ENCODE data around the gene EHBP1.

The EHBP1 gene

GRCh38 chr2:62795341-62795740 lies 89.8 kb downstream of the EHBP1 start:
- TF ChIP-seq EZH2phosphoT487 (IDR thresholded peaks at IDR 0.05; ENCODE audit: borderline replicate concordance, low read length), result no peak
- TF ChIP-seq, protein P1, sequence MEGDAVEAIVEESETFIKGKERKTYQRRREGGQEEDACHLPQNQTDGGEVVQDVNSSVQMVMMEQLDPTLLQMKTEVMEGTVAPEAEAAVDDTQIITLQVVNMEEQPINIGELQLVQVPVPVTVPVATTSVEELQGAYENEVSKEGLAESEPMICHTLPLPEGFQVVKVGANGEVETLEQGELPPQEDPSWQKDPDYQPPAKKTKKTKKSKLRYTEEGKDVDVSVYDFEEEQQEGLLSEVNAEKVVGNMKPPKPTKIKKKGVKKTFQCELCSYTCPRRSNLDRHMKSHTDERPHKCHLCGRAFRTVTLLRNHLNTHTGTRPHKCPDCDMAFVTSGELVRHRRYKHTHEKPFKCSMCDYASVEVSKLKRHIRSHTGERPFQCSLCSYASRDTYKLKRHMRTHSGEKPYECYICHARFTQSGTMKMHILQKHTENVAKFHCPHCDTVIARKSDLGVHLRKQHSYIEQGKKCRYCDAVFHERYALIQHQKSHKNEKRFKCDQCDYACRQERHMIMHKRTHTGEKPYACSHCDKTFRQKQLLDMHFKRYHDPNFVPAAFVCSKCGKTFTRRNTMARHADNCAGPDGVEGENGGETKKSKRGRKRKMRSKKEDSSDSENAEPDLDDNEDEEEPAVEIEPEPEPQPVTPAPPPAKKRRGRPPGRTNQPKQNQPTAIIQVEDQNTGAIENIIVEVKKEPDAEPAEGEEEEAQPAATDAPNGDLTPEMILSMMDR (IDR thresholded peaks at IDR 0.05; ENCODE audit: low read depth, low read length, poor library complexity, severe bottlenecking), result no peak
- H3K4me3 ChIP-seq (ENCODE audit: low read length), result no peak overlapping the region
- no peaks in the 10 kb centered on the region; the same call in 1 of the 2 replicates for H4K20me1 ChIP-seq (ENCODE audit: control insufficient read depth, insufficient read depth, low read depth, low read length)
- H3K27ac ChIP-seq (ENCODE audit: low read depth, low read length), result no peak overlapping the region
- no peaks in the 10 kb centered on the region for H3K9me3 ChIP-seq (ENCODE audit: control insufficient read depth, insufficient read depth, low read length)
- H3K9me2 ChIP-seq (replicated peaks; ENCODE audit: control insufficient read depth, low read length), result no peaks in the 10 kb centered on the region
- no peaks in the 10 kb centered on the region for H3K79me2 ChIP-seq (ENCODE audit: control insufficient read depth, low read length)
- no peaks in the 10 kb centered on the region for H3K27me3 ChIP-seq (ENCODE audit: control insufficient read depth, low read length)
- H3K4me1 ChIP-seq (ENCODE audit: control insufficient read depth, low read length), result no peaks in the 10 kb centered on the region
- no peaks in the 10 kb centered on the region for H3F3A ChIP-seq (ENCODE audit: control insufficient read depth, insufficient read depth)
- H3K4me2 ChIP-seq (ENCODE audit: low read length), result no peak overlapping the region
- H3K36me3 ChIP-seq (ENCODE audit: control insufficient read depth, low read length), result no peaks in the 10 kb centered on the region

DNA sequence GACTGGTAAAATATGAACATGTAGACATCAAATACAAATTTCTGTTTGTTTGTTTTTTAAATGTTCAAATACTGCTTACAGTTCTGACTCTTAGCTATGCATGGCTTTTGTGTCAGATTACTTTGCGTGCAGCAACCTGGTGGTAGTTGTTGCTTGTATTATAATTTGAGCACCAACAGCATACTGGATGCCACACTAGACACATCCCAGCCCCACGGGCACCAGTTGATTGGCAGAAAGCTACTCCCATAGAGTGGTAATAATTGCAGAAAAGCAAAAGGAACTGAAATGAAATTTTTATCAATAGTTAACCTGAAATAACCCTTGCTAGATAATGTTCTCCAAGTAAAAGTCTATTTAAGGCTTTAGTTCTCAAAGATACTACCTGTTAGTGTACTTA lies 91.6 kb downstream of the EHBP1 start:
- H3K36me3 ChIP-seq (ENCODE audit: control insufficient read depth, low read length), result no peaks in the 10 kb centered on the region
- no peaks in the 10 kb centered on the region for H3K27me3 ChIP-seq (ENCODE audit: control insufficient read depth, low read length)
- H3K79me2 ChIP-seq (ENCODE audit: control insufficient read depth, low read length), result no peaks in the 10 kb centered on the region
- H3K9me3 ChIP-seq (ENCODE audit: control insufficient read depth, insufficient read depth, low read length), result no peaks in the 10 kb centered on the region
- H4K20me1 ChIP-seq (ENCODE audit: control insufficient read depth, insufficient read depth, low read depth, low read length), result no peaks in the 10 kb centered on the region; the same call in 1 of the 2 replicates
- no peak overlapping the region for H3K4me2 ChIP-seq (ENCODE audit: low read length)
- H3K27ac ChIP-seq (ENCODE audit: low read depth, low read length), result no peak overlapping the region
- no peak overlapping the region for H3K4me3 ChIP-seq (ENCODE audit: low read length)
- H3K4me1 ChIP-seq (ENCODE audit: control insufficient read depth, low read length), result no peaks in the 10 kb centered on the region
- H3F3A ChIP-seq (ENCODE audit: control insufficient read depth, insufficient read depth), result no peaks in the 10 kb centered on the region
- TF ChIP-seq EZH2phosphoT487 (IDR thresholded peaks at IDR 0.05; ENCODE audit: borderline replicate concordance, low read length), result no peak
- TF ChIP-seq, protein P1 (IDR thresholded peaks at IDR 0.05; ENCODE audit: low read depth, low read length, poor library complexity, severe bottlenecking), result no peak
- H3K9me2 ChIP-seq (replicated peaks; ENCODE audit: control insufficient read depth, low read length), result no peaks in the 10 kb centered on the region

GRCh38 chr2:62800618-62801017 lies 95.1 kb downstream of the EHBP1 start:
- Histone ChIP-seq H3K27me3 (ENCODE audit: control insufficient read depth, low read length) (no peaks in the 10 kb centered on the region), H3K4me3 (ENCODE audit: low read length) (no peak overlapping the region), H3K4me2 (ENCODE audit: low read length) (no peak overlapping the region), H4K20me1 (ENCODE audit: control insufficient read depth, insufficient read depth, low read depth, low read length) (no peaks in the 10 kb centered on the region; the same call in 1 of the 2 replicates), H3K4me1 (ENCODE audit: control insufficient read depth, low read length) (no peaks in the 10 kb centered on the region), H3K36me3 (ENCODE audit: control insufficient read depth, low read length) (no peaks in the 10 kb centered on the region), H3K9me3 (ENCODE audit: control insufficient read depth, insufficient read depth, low read length) (no peaks in the 10 kb centered on the region), H3K9me2 (replicated peaks; ENCODE audit: control insufficient read depth, low read length) (no peaks in the 10 kb centered on the region), H3K79me2 (ENCODE audit: control insufficient read depth, low read length) (no peaks in the 10 kb centered on the region), H3F3A (ENCODE audit: control insufficient read depth, insufficient read depth) (no peaks in the 10 kb centered on the region), H3K27ac (ENCODE audit: low read depth, low read length) (no peak overlapping the region)
- TF ChIP-seq, protein P1 (IDR thresholded peaks at IDR 0.05; ENCODE audit: low read depth, low read length, poor library complexity, severe bottlenecking), result no peak
- TF ChIP-seq EZH2phosphoT487 (IDR thresholded peaks at IDR 0.05; ENCODE audit: borderline replicate concordance, low read length), result no peak
